ENCODE results near the gene THOC1. TPM values are rescaled to one million over a fixed set of nuclear protein-coding genes. Genes with fewer than 3 reads are reported as not detected.

The THOC1 gene
- total RNA-seq, 1 donor from 2014 or later, result 25.3 TPM

- no peak for DNase-seq (ENCODE audit: low read depth, low spot score)
These were observed 18.0 kb upstream of the THOC1 start for GRCh38 chr18:285817-286216.

GRCh38 chr18:275486-275885, 7.6 kb upstream of the THOC1 start:
- no peak for DNase-seq (ENCODE audit: low read depth, low spot score)

GRCh38 chr18:274313-274712, 6.5 kb upstream of the THOC1 start:
- DNase-seq (ENCODE audit: low read depth, low spot score), result no peak

- DNase-seq (ENCODE audit: low read depth, low spot score), result no peak
These were observed 5.7 kb upstream of the THOC1 start for GRCh38 chr18:273525-273924.

GRCh38 chr18:272650-273049, 4.8 kb upstream of the THOC1 start:
- no peak for DNase-seq (ENCODE audit: low read depth, low spot score)

- no peak for DNase-seq (ENCODE audit: low read depth, low spot score)
These were observed 1.7 kb upstream of the THOC1 start for GRCh38 chr18:269480-270095.

GRCh38 chr18:267380-267687, 513 bp downstream of the THOC1 start:
- no peak for DNase-seq (ENCODE audit: low read depth, low spot score)

- no peak for DNase-seq (ENCODE audit: low read depth, low spot score)
These were observed 6.3 kb downstream of the THOC1 start for GRCh38 chr18:261398-262073.

- DNase-seq (ENCODE audit: low read depth, low spot score), result no peak
These were observed 7.3 kb downstream of the THOC1 start for GRCh38 chr18:260547-260946.

- DNase-seq (ENCODE audit: low read depth, low spot score), result no peak
These were observed 12.7 kb downstream of the THOC1 start for GRCh38 chr18:255171-255570.

GRCh38 chr18:253121-253520, 14.7 kb downstream of the THOC1 start:
- no peak for DNase-seq (ENCODE audit: low read depth, low spot score)

- no peak for DNase-seq (ENCODE audit: low read depth, low spot score)
These were observed 16.3 kb downstream of the THOC1 start for GRCh38 chr18:251572-251971.

GRCh38 chr18:250685-251084, 17.2 kb downstream of the THOC1 start:
- no peak for DNase-seq (ENCODE audit: low read depth, low spot score)

GRCh38 chr18:248053-248452, 19.8 kb downstream of the THOC1 start:
- no peak for DNase-seq (ENCODE audit: low read depth, low spot score)

GRCh38 chr18:245282-245847, 22.5 kb downstream of the THOC1 start:
- no peak for DNase-seq (ENCODE audit: low read depth, low spot score)

- no peak for DNase-seq (ENCODE audit: low read depth, low spot score)
These were observed 27.7 kb downstream of the THOC1 start for GRCh38 chr18:240175-240574.

GRCh38 chr18:231563-231962, 36.3 kb downstream of the THOC1 start:
- no peak for DNase-seq (ENCODE audit: low read depth, low spot score)

GRCh38 chr18:228586-228985, 39.3 kb downstream of the THOC1 start:
- DNase-seq (ENCODE audit: low read depth, low spot score), result no peak

GRCh38 chr18:227902-228301, 39.9 kb downstream of the THOC1 start:
- DNase-seq (ENCODE audit: low read depth, low spot score), result no peak

GRCh38 chr18:227374-227773, 40.5 kb downstream of the THOC1 start:
- DNase-seq (ENCODE audit: low read depth, low spot score), result no peak

- DNase-seq (ENCODE audit: low read depth, low spot score), result no peak
These were observed 42.1 kb downstream of the THOC1 start for GRCh38 chr18:225745-226144.

GRCh38 chr18:220708-221107, 47.1 kb downstream of the THOC1 start:
- DNase-seq (ENCODE audit: low read depth, low spot score), result no peak
